OCI-LY7 (cell line): Measurements from ENCODE around the gene STX12.

Experiments used
- CTCF ChIP-seq: fragments of 200-600 bp; sonication (generic); conservative IDR thresholded peaks from 2 replicates; pipeline ENCODE4 v1.5.1; 2014; ENCODE audit warnings: mild to moderate bottlenecking, antibody characterized with exemption, low read length, moderate library complexity, mixed read lengths
- EZH2phosphoT487 ChIP-seq: fragments of 200-600 bp; sonication (generic); IDR thresholded peaks from 2 replicates; pipeline ENCODE4 v1.6.1; 2018; ENCODE audit warnings: low read depth, borderline replicate concordance, mild to moderate bottlenecking, mixed run types, antibody characterized with exemption, low read length, moderate library complexity, mixed read lengths

GRCh38 chr1:27774654-27775053, 1.6 kb downstream of the STX12 start:
- no peak for TF ChIP-seq CTCF
- TF ChIP-seq EZH2phosphoT487, result no peak
